ENCODE results near the gene USP30.

- TF ChIP-seq POLR2A (IDR thresholded peaks at IDR 0.05) (no peak), CTCF (IDR thresholded peaks at IDR 0.05) (no peak), POLR2AphosphoS5 (IDR thresholded peaks at IDR 0.05) (no peak)
Observed at GRCh38 chr12:109065853-109066193, 13.4 kb downstream of the USP30 start.

All from prostate gland (tissue), 2 donors.